Body of pancreas (tissue), 4 donors: ENCODE measurements around the gene WFIKKN1.

Experiments used
- POLR2A ChIP-seq, 3 donors: fragments of 450-650 bp; IDR thresholded peaks; one replicate each; pipeline ENCODE4 v1.6.1; 2016; ENCODE audit warnings: antibody characterized with exemption in 3 of 3, mild to moderate bottlenecking in 2 of 3
- TF ChIP-seq, protein P1 (sequence below), 7 experiments: fragments of 450-650 bp in 4 of 7; fragments of 200-600 bp in 3 of 7; sonication (generic) in 3 of 7; IDR thresholded peaks; one replicate each; pipeline ENCODE4 v1.5.1; 2016 to 2019; ENCODE audit warnings: antibody characterized with exemption in 7 of 7

GRCh38 chr16:630249-630814, 453 bp upstream of the WFIKKN1 start:
- TF ChIP-seq, protein P1, sequence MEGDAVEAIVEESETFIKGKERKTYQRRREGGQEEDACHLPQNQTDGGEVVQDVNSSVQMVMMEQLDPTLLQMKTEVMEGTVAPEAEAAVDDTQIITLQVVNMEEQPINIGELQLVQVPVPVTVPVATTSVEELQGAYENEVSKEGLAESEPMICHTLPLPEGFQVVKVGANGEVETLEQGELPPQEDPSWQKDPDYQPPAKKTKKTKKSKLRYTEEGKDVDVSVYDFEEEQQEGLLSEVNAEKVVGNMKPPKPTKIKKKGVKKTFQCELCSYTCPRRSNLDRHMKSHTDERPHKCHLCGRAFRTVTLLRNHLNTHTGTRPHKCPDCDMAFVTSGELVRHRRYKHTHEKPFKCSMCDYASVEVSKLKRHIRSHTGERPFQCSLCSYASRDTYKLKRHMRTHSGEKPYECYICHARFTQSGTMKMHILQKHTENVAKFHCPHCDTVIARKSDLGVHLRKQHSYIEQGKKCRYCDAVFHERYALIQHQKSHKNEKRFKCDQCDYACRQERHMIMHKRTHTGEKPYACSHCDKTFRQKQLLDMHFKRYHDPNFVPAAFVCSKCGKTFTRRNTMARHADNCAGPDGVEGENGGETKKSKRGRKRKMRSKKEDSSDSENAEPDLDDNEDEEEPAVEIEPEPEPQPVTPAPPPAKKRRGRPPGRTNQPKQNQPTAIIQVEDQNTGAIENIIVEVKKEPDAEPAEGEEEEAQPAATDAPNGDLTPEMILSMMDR (IDR thresholded peaks at IDR 0.05), result no peak
- TF ChIP-seq POLR2A (IDR thresholded peaks at IDR 0.05), result no peak
